Hematopoietic multipotent progenitor cell treated with erythropoietin and hydrocortisone succinate and interleukin-3 and kit ligand, for 17 days (in vitro differentiated cells): Measurements from ENCODE around the gene KPNA2.
"Not testable (repeated sequence)": the region's sequence is repeated elsewhere in the genome, so short reads cannot be mapped to it uniquely, and the experiment has no call there.

Experiments used
- DNase-seq: peaks from one replicate; pipeline ENCODE4 v3.0.0-alpha.2; 2015; ENCODE audit warnings: low spot score

KPNA2 gene

GRCh38 chr17:68035523-68036303 is at the start of gene KPNA2:
KPNA2 (plus strand) TSS chr17:68035735; CDS start chr17:68037133, 1,398 bp downstream.
- DNase-seq: peak; percentile 96

GRCh38 chr17:67990909-67991308 is 44.6 kb upstream of the KPNA2 start:
- no peak for DNase-seq

GRCh38 chr17:67992548-67993152 is 42.9 kb upstream of the KPNA2 start:
- no peak for DNase-seq

GRCh38 chr17:67993153-67993997 is 42.2 kb upstream of the KPNA2 start:
- peak; percentile 80 for DNase-seq

GRCh38 chr17:67993998-67994361 is 41.6 kb upstream of the KPNA2 start:
- DNase-seq: no peak

GRCh38 chr17:67994817-67995569 is 40.5 kb upstream of the KPNA2 start:
- no peak for DNase-seq

GRCh38 chr17:67995570-67996263 is 39.8 kb upstream of the KPNA2 start:
- no peak for DNase-seq

GRCh38 chr17:67996301-67997171 is 39.0 kb upstream of the KPNA2 start, which contains the start of gene C17orf58:
C17orf58 (minus strand) TSS chr17:67996469; CDS start chr17:67996198, 271 bp downstream.
- not testable (repeated sequence) for DNase-seq

- no peak for DNase-seq
Observed at GRCh38 chr17:67998466-67998865, 37.1 kb upstream of the KPNA2 start.

GRCh38 chr17:67999291-67999911 is 36.1 kb upstream of the KPNA2 start:
- DNase-seq: no peak

- no peak for DNase-seq
Observed at GRCh38 chr17:68004201-68004600, 31.3 kb upstream of the KPNA2 start.

- no peak for DNase-seq
Observed at GRCh38 chr17:68006797-68007196, 28.7 kb upstream of the KPNA2 start.

GRCh38 chr17:68011199-68011665 is 24.3 kb upstream of the KPNA2 start:
- DNase-seq: peak; percentile 79

GRCh38 chr17:68013385-68013784 is 22.1 kb upstream of the KPNA2 start:
- DNase-seq: no peak

- no peak for DNase-seq
Observed at GRCh38 chr17:68015081-68015723, 20.3 kb upstream of the KPNA2 start.

GRCh38 chr17:68016838-68017237 is 18.7 kb upstream of the KPNA2 start:
- no peak for DNase-seq

- not testable (repeated sequence) for DNase-seq
Observed at GRCh38 chr17:68018493-68018892, 17.0 kb upstream of the KPNA2 start.

- DNase-seq: no peak
Observed at GRCh38 chr17:68019336-68019674, 16.2 kb upstream of the KPNA2 start.

GRCh38 chr17:68019675-68020408 is 15.7 kb upstream of the KPNA2 start:
- DNase-seq: peak; percentile 90
